Breast epithelium (tissue), 3 donors: Measurements from ENCODE around the gene FAM50B.

ENCODE experiments used
- POLR2A ChIP-seq: fragments of 450-650 bp; IDR thresholded peaks from one replicate; pipeline ENCODE4 v1.6.1; 2016; ENCODE audit warnings: antibody characterized with exemption, mild to moderate bottlenecking, moderate library complexity
- POLR2AphosphoS5 ChIP-seq, 3 donors: sonication (generic); formaldehyde crosslinking; IDR thresholded peaks; one replicate each; pipeline ENCODE4 v1.6.1; 2017; ENCODE audit warnings: antibody characterized with exemption in 3 of 3
- TF ChIP-seq, protein P1 (sequence below), 3 donors: fragments of 450-650 bp; IDR thresholded peaks; one replicate each; pipeline ENCODE4 v1.5.1; 2016 to 2017; ENCODE audit warnings: antibody characterized with exemption in 3 of 3, mild to moderate bottlenecking in 3 of 3, moderate library complexity in 3 of 3

- TF ChIP-seq, protein P1, sequence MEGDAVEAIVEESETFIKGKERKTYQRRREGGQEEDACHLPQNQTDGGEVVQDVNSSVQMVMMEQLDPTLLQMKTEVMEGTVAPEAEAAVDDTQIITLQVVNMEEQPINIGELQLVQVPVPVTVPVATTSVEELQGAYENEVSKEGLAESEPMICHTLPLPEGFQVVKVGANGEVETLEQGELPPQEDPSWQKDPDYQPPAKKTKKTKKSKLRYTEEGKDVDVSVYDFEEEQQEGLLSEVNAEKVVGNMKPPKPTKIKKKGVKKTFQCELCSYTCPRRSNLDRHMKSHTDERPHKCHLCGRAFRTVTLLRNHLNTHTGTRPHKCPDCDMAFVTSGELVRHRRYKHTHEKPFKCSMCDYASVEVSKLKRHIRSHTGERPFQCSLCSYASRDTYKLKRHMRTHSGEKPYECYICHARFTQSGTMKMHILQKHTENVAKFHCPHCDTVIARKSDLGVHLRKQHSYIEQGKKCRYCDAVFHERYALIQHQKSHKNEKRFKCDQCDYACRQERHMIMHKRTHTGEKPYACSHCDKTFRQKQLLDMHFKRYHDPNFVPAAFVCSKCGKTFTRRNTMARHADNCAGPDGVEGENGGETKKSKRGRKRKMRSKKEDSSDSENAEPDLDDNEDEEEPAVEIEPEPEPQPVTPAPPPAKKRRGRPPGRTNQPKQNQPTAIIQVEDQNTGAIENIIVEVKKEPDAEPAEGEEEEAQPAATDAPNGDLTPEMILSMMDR (IDR thresholded peaks at IDR 0.05), result no peak
- TF ChIP-seq POLR2A, result no peak
- TF ChIP-seq POLR2AphosphoS5 (IDR thresholded peaks at IDR 0.05), result no peak
These were observed 39.7 kb upstream of the FAM50B start for GRCh38 chr6:3809515-3809891.
